Glomerular endothelial cell (primary cell): ENCODE data around the gene ARHGAP44. TPM values are rescaled to one million over a fixed set of nuclear protein-coding genes. Genes with fewer than 3 reads are reported as not detected.

ENCODE experiments used
- DNase-seq: peaks from one replicate; pipeline ENCODE4 v3.0.0-alpha.2; 2011; ENCODE audit warnings: low read depth, low spot score; ENCODE audit errors: extremely low read depth
- total RNA-seq: library from RNA; depleted of rRNA; stranded (reverse); fragments of >200 nt; gene quantifications from 2 replicates; pipeline ENCODE4 v1.2.3, GENCODE V29; 2015

The ARHGAP44 gene
- total RNA-seq, 1 donor from 2014 or later, result 1.4 TPM

DNA sequence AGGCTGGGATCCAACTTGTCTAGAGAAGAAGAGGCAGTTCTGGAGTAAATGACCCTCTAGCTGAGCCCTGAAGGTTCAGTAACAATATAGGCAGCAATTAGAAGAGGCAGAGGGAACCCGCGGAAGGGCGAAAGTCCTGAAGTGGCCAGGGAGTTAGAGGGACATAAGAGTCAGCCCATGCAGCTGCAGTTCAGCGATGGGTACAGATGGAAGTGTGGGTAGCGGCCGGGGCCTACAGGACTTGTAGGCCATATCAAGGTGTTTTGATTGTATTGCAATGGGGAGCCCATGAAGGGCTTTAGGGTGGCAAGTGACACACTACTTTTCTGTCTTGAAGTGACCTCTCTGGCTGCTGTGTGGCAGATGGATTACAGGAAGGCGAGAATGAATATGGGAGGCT, 225.5 kb downstream of the ARHGAP44 start:
- no peak for DNase-seq

GRCh38 chr17:13016881-13017654, 227.8 kb downstream of the ARHGAP44 start:
- DNase-seq, result no peak

DNA sequence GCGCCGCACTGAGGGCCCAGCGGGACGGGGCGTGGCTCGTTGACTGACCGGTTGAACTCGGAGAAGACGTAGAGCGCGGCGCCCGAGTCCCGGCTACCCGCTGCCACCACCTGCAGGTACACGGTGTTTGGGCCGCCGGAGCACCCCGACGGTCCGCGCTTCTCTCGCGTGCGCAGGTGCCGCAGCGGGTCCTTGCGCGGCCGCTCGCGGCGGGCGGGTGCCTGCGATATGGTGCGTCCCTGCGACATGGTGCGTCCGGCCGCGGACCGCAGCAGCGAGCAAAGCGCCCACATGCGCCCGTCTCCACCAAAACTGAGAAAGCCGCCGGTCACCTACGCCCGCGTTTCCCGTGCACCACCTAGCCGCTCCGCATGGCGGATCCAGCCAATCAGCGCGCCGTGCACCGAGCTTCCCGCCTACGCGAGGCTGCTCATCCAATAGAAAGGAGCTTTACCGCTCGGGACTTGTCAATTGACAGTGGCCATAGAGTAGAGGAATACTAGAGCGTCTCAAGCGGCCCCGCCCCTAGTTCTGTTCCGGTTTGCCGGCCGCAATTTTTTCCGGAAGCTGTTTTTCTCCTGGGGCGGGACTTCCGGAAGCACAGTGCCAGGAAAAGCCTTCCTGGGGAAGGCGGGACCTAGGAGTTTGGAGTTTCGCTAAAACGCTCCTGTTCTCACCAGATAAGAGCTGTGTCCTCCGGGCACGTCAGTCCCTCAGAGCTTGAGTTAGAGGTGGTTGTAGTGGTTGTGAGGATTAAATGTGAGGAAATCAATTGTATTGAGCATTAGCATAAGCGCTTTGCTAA, 228.6 kb downstream of the ARHGAP44 start, which contains the start of gene ELAC2:
Gene ELAC2, minus strand, starts transcription at position 373 of the 805 bp plus-strand sequence. Its CDS starts 80 bp downstream, at position 293.
- DNase-seq, result peak; percentile 90

- no peak for DNase-seq
Observed at GRCh38 chr17:13024016-13024415, 234.7 kb downstream of the ARHGAP44 start.

DNA sequence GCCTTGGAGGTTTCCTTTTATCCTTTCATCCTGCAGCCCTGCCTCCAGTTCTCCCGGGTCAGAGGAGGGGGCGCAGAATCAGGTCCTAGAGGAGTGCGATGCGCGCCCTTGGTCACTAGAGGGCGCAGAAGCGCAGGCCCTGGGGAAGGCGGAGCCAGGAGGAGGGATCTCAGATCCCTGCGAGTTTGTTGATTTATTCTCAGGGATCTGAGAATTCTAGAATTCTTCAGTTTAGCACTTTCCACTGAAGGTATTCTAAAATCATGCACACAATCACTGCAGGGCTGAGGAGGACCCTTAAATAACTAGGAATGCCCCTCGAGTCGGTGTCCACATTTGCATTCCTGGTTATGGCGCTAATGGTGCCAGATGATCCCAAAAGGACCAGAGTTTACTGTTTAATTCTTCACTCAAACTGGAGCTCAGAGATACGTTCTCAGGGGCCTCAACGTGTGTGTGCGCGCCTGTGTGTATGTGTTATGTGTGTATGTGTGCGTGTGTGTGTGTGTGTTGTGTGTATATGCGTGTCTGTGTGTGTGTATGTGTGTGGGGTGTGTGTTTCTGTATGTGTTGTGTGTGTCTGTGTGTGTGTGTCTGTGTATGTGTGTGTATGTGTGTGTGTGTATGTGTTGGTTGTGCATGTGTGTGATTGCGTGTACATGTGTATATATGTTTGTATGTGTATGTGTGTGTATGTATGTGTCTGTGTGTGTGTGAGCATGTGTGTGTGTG, 235.4 kb downstream of the ARHGAP44 start:
- DNase-seq, result no peak

DNA sequence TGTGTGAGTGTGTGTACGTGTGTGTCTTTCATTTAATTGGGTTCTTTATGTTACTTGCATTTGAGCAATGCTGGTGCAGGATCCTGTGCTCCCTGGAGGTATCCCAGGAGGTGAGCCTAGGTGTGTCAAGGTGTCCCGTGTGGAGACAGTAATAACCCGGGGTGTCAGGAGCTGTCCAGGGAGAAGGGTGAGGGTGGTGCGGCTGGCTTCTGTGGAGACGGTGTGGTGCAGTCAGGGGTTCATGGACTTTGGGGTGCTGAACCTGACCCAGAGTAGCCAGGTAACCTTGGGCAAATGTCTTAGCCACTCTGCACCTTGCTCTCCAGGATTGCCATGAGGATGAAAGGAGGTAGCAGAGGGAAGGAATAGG, 235.9 kb downstream of the ARHGAP44 start:
- DNase-seq, result no peak

DNA sequence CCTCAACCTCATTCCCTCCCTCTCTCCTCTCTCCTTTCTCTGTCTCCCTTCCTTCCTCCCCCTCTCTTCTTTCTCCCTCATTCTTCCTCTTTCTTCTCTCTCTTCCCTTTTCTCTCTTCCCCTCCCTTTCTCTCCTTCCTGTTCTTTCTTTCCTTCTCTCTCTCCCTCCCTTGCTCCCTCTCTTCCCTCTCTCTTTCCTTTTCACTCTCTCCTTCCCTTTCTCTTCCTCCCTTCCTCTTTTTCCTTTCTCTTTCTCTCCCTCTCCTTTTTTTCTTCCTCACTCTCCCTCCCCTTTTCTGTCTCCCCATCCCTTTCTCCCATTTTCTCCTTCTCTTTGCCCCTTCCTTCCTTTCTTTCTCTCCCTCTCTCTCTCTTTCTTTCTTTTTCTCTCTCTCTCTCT, 236.4 kb downstream of the ARHGAP44 start:
- DNase-seq, result no peak

GRCh38 chr17:13027246-13027645, 237.9 kb downstream of the ARHGAP44 start:
- DNase-seq, result no peak

- DNase-seq, result no peak
Observed at GRCh38 chr17:13029340-13029739, 240.0 kb downstream of the ARHGAP44 start.

DNA sequence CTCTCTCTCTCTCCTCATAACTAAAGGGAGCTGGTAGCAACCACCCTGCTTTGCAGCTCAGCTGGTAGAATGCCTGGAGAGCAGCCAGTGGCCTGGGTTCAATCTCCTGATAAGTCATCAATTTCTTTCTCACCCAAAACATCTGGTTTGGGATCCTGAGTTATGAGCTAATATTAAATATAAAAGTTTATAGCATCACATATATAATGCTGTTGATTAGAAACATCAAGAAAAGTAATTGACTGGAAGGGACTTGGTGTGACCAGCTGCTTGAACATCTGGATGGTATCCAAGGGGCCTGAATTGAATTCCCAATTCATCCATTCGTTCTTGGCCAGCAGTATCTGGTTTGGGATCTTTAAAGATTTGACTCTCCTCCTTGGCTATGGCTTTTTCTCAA, 240.8 kb downstream of the ARHGAP44 start:
- DNase-seq, result no peak

GRCh38 chr17:13030459-13031300, 241.4 kb downstream of the ARHGAP44 start:
- DNase-seq, result peak; percentile 25

DNA sequence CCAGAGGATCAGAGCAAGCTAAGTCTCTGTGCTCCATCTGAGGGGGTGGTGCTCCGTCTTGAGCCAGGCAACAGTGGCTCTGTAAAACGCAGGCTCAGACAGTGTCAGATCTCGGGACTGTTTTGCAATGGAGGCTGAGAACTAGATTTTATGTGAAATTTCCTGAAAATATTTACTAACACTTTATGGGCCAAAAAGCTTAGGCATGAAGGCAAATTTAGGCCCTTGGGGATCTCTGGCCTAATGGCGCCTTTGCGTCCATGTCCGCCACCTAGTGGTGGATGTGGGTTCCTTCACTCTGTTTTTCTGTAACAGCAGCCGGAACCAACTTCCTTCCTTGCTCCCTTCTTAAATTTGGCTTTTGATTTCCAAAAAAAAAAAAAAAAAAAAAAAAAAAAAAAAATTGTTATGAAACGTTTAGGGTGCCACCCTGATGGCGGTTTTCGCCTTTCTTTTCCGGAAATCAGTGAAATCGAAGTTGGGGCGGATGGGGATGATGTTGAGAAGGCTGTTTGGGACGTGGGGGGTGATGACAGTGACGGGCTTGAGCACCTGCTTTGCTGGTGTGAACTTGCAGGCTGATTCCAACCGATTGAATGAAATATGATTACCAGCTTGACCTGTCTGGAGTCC, 242.5 kb downstream of the ARHGAP44 start:
- no peak for DNase-seq

- DNase-seq, result no peak
Observed at GRCh38 chr17:13035420-13035819, 246.1 kb downstream of the ARHGAP44 start.

DNA sequence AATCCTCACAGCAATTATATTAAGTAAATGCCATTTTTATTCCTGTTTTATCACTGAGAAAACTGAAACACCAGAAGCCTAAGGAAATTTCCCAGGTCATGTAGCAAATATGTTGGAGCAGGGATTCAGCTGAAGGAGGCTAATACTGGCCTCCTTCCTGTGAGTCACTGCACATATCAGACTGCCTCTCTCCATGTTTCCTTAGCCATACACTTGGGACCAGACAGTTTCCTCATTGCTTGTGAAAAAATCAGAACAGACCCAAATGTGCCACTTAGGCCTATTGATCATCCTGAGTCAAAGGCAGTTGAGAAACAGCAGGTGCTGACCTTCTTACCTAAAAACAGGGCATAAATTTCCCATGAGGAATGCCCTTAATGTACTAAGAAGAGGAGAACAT, 247.5 kb downstream of the ARHGAP44 start:
- DNase-seq, result no peak

DNA sequence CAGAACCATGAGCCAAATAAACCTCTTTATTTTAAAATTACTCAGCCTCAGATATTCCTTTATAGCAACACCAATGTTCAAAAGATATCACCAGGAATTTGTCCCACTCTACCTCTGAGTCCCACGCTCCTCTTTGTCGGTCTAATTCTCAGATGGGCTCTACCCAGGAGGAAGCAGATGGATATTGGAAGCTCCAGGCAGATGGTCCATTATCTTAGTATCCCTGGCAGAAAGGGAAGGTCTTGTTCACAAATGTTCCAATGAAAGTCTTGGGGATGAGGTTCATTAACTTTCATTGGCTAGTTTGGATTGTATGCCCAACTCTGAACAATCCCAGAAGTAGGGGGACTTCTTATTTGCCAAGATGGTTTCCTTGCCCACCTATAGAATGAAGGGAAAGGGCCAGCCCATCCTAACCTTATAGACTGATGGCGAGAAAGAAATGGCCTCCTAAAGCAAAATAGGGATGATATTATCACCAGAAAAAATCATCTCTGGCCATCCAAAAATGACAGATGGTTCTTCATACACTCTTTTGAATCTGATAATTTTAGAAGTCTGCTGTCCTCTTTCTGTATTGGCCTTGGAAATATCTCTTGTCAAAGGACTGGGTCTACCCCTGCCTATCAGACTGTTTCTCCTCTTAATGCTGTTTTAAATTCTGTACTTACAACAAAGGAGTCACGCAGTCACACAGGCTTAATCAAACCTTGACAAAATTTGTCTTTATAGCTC, 249.8 kb downstream of the ARHGAP44 start:
- no peak for DNase-seq
